Mucosa of gallbladder (tissue), 1 donor: ENCODE data around the gene FLVCR1. TPM values are rescaled to one million over a fixed set of nuclear protein-coding genes. Genes with fewer than 3 reads are reported as not detected.

Experiments
- DNase-seq: peaks from one replicate; pipeline ENCODE4 v3.0.0-alpha.2; 2020; ENCODE audit warnings: low spot score
- total RNA-seq: library from RNA; stranded (reverse); gene quantifications from one replicate; pipeline ENCODE4 v1.2.1, GENCODE V29; 2021
- donor health status: DM: no; HTN: no; CAD: no.

FLVCR1 gene
- total RNA-seq, 1 donor from 2014 or later, result 9.4 TPM

GRCh38 chr1:212945463-212946160, 87.5 kb downstream of the FLVCR1 start:
- no peak for DNase-seq

- no peak for DNase-seq
Measured at GRCh38 chr1:212946872-212947271, 88.8 kb downstream of the FLVCR1 start.

Other genes with a start within 250 kb of the FLVCR1 start
- 17.3 TPM for gene ATF3, start 249.5 kb upstream of the FLVCR1 start, total RNA-seq
- 4.2 TPM for gene BATF3, start 158.4 kb upstream of the FLVCR1 start, total RNA-seq
- 29.7 TPM for gene NSL1, start 66.5 kb upstream of the FLVCR1 start, total RNA-seq
- 10.1 TPM for gene TATDN3, start 66.4 kb upstream of the FLVCR1 start, total RNA-seq
- gene SPATA45, start 10.6 kb upstream of the FLVCR1 start, total RNA-seq, result 0.60 TPM
- 0.92 TPM for gene VASH2, start 92.3 kb downstream of the FLVCR1 start, total RNA-seq
- gene ANGEL2, start 157.6 kb downstream of the FLVCR1 start, total RNA-seq, result 30.0 TPM
- gene RPS6KC1, start 193.0 kb downstream of the FLVCR1 start, total RNA-seq, result 16.1 TPM